Iris pigment epithelial cell (primary cell): ENCODE results near the gene MYO10.

Source experiments
- DNase-seq: peaks from one replicate; pipeline ENCODE4 v3.0.0-alpha.2; 2011; ENCODE audit warnings: low read depth

Gene MYO10

DNA sequence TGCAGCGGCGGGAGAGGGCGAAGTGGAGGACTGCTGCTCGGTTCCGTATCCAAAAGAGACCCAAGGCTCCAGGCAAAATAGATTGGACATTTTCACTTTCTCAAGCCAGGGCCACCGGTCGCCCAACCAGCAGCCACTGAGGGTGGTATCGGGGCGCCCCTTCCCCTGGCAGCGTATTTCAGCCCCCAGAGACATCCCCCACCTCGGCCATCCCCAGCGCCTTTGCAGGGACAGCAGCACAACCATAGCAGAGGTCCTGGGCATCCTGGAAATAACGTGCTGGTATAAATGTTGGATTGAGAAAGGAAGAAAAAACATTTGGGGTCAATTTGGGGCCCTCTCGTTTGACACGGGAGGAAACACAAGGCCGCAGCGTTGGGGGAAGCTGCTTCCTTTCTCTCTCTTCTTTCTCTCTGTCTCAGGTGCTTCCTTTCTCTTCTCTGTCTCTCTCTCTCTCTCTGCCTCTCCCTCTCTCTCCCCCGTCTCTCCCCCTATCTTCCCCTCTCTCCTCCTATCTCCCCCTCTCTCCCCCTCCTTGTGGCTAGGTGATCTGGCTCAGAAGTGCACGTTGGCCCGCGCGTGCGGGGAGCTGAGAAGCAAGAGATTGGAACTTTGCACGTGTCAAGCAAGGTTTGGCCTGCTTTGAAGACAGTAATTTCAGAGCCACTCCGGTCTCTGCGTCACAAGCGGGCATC lies 318.7 kb downstream of the MYO10 start:
- no peak for DNase-seq

DNA sequence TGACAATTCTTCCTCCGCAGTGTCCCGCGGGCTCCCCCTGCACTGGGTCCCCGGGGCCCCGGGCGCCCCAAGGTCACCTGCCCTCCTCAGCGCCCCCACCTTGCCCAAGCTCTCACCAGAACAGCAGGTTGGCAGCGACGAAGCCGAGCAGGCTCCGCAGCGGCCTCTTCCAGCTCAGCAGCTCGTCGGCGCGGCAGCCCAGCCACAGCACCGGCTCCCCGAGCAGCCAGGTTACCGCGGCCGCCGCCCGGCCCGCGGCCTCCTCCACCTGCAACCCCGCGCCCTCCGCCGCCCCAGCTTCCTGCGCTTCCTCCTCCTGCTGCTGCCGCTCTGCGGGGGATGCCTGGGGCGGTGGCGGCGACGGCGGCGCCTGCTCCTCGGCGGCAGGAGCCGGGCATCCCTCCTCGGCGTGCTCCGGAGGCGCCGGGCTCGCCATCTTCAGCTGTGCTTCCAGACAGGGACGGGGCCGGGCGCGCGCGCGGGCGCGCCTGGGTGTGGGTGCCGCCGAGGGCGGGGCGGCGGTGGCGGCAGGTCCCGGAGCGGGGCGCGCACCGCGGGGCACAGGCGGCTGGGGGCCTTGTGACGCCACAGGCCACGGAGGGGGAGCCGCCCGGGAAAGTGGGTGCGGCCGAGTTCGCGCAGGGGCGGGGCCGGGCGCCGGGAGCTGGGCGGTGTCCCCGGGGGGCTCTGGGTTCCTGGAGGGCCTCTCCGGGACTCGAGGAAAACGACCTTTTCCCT lies 319.4 kb downstream of the MYO10 start, which contains the start of gene RETREG1:
RETREG1 (minus strand) TSS at position 462 of the 738 bp plus-strand sequence; CDS start at position 436, 26 bp downstream.
- peak; percentile 18 for DNase-seq

DNA sequence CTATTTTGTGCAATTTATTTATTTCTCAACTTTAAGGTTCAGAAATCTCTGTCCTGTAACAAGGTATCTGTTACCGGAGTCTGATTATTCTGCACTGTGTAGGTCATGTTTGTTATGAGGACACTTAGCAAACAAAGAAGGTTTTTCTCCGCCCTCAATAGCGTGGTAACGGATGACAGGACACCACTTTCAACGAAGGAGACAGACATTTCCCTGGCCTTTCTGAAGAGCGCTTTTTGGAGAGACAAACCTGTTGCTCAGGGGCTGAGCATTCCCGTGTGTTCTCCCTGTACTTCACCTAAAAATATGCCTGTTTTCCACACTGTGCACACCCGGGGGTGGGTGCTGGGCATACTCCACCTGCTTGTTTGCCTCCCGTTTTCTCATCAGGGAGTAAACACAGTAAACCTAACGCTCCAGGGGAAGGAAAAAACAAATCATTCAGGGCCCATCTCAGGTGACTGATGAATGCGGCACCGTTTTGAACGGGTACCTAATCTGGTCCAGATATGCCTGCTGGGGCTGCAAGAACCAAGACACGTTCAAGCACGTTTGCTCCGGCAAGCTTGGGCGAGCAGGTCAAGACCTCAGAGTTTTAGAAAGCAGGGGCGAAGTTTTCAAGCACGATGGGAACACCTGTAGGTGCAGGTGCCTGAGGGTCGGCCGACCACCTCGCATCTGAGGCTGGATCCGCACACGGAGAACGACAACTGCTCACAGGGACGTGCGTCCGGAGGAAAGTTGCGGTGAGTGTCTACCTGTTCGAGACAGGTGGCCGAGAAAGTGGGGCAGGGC lies 320.1 kb downstream of the MYO10 start:
- DNase-seq, result no peak

DNA sequence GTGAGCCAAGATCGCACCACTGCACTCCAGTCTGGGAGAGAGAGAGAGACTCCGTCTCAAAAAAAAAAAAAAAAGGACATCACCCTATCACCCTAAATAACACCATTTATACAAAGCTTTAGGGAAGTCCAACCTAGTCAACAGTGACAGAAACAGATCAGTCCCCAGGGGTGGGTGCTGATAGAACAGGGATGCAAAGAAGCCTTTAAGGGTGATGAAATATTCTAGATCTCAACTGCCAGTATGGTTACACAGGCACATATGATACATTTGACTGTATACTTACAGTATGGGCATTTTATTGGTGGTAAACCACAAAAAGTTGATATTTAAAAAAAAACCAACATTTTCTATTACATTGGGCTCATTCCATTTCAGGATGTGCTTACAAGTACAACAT lies 324.1 kb downstream of the MYO10 start:
- no peak for DNase-seq
